Measurements from ENCODE around the gene SERTM2.

DNA sequence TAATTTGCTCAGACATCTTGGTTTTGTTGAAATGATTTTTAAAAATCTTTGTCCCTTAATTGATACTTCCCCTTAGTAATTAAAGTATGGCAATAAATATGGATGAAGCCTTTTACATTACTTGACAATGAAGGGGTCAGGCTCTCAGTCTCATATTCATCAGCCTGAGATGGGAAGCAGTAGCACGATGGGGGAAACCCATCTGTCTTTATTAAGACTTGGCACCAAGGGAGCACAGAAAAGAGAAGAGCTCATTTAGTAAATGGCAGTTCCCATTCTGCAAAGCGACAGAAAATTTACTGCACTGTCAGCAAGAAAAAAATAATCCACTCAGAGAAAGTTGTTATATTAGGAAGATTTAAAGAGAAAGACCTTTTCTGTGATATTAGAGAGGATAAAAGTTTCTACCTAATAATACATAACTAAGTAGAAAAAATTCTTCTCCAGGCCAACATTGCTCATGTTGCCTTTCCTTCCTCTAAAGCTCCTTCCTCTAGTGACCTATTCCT, 7.9 kb upstream of the SERTM2 start:
- TF ChIP-seq EZH2 (IDR thresholded peaks at IDR 0.05; ENCODE audit: insufficient read depth, low read length) = no peak
- TF ChIP-seq, protein P1, sequence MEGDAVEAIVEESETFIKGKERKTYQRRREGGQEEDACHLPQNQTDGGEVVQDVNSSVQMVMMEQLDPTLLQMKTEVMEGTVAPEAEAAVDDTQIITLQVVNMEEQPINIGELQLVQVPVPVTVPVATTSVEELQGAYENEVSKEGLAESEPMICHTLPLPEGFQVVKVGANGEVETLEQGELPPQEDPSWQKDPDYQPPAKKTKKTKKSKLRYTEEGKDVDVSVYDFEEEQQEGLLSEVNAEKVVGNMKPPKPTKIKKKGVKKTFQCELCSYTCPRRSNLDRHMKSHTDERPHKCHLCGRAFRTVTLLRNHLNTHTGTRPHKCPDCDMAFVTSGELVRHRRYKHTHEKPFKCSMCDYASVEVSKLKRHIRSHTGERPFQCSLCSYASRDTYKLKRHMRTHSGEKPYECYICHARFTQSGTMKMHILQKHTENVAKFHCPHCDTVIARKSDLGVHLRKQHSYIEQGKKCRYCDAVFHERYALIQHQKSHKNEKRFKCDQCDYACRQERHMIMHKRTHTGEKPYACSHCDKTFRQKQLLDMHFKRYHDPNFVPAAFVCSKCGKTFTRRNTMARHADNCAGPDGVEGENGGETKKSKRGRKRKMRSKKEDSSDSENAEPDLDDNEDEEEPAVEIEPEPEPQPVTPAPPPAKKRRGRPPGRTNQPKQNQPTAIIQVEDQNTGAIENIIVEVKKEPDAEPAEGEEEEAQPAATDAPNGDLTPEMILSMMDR (IDR thresholded peaks at IDR 0.05; ENCODE audit: insufficient read depth, low read depth, low read length) = no peak

All from astrocyte (in vitro differentiated cells and primary cell).